GM12878 (cell line): Measurements from ENCODE around the gene TJAP1. TPM values are rescaled to one million over a fixed set of nuclear protein-coding genes. Genes with fewer than 3 reads are reported as not detected.

Experiments used
- ATAC-seq: fragments of 200-7000 bp; cut with Tn5 transposase; 3 replicates; pipeline ENCODE4 v1.9.1; 2020; ENCODE audit warnings: mild to moderate bottlenecking, moderate library complexity
- BruUV-seq: library from RNA; stranded (reverse); fragments of 400-500 nt; replicated peaks from 2 replicates; lab custom pipeline; 2021; lab: Mats Ljungman, UMichigan
- CTCF ChIA-PET: fragments of 300-600 bp; sonication (Branson Sonifier 250); formaldehyde crosslinking; extraction: SDS; loops from one replicate; lab custom pipeline; 2021; ENCODE audit warnings: inconsistent platforms; lab: Yijun Ruan, JAX
- POLR2A ChIA-PET: fragments of 350-600 bp; formaldehyde crosslinking; extraction: SDS; loops from one replicate; lab custom pipeline; 2021; ENCODE audit warnings: inconsistent platforms; lab: Charles Lee
- RAD21 ChIA-PET: fragments of 300-600 bp; sonication (Branson Sonifier 250); formaldehyde crosslinking; loops from one replicate; lab custom pipeline; 2023; ENCODE audit warnings: antibody characterized with exemption; ENCODE audit not compliant: unreplicated experiment; lab: Charles Lee
- SMC1A ChIA-PET: fragments of 300-600 bp; sonication (Branson Sonifier 250); formaldehyde crosslinking; loops from one replicate; lab custom pipeline; 2023; ENCODE audit not compliant: unreplicated experiment, uncharacterized antibody; lab: Charles Lee
- DNase-seq: peaks from one replicate; pipeline ENCODE4 v3.0.0-alpha.2; 2011; ENCODE audit warnings: low read depth, low spot score
- FAIRE-seq: peaks from 3 replicates; lab custom pipeline; 2011; peaks lifted over from hg19 to GRCh38; lab: Jason Lieb, UNC
- H2AFZ ChIP-seq: 2 replicates; pipeline ENCODE4 v1.6.0; 2011; ENCODE audit warnings: low read depth, low read length, control low read depth; ENCODE audit not compliant: control insufficient read depth
- H3K27ac ChIP-seq: 2 replicates; pipeline ENCODE4 v1.5.1; 2011; ENCODE audit warnings: control low read depth; ENCODE audit not compliant: control insufficient read depth, insufficient read depth
- H3K27me3 ChIP-seq, 2 experiments: replicated peaks in 1 of 2; 2 replicates each; pipeline versions ENCODE4 v1.6.0 to v1.6.1; 2011; ENCODE audit warnings: low read length in 1 of 2; ENCODE audit not compliant: control insufficient read depth in 2 of 2, insufficient read depth in 2 of 2
- H3K36me3 ChIP-seq, 2 experiments: 2 replicates each; pipeline ENCODE4 v1.5.1; 2011; ENCODE audit warnings: low read length in 1 of 2; ENCODE audit not compliant: control insufficient read depth in 2 of 2, insufficient read depth in 2 of 2
- H3K4me1 ChIP-seq: 2 replicates; pipeline ENCODE4 v1.6.1; 2011; ENCODE audit warnings: mild to moderate bottlenecking, low read length, moderate library complexity, mixed read lengths; ENCODE audit not compliant: control insufficient read depth, insufficient read depth
- H3K4me2 ChIP-seq: 2 replicates; pipeline ENCODE4 v1.6.0; 2011; ENCODE audit warnings: control low read depth; ENCODE audit not compliant: control insufficient read depth, insufficient read depth
- H3K4me3 ChIP-seq: fragments of 200-600 bp; sonication (generic); 2 replicates; pipeline ENCODE4 v1.5.1; 2016
- H3K79me2 ChIP-seq: 2 replicates; pipeline ENCODE4 v1.6.0; 2011; ENCODE audit warnings: low read length; ENCODE audit not compliant: control insufficient read depth, insufficient read depth
- H3K9ac ChIP-seq: 2 replicates; pipeline ENCODE4 v1.8.0; 2011; ENCODE audit warnings: low read length, control low read depth, mixed read lengths; ENCODE audit not compliant: control insufficient read depth, insufficient read depth
- H3K9me3 ChIP-seq: replicated peaks from 3 replicates; pipeline ENCODE4 v1.5.1; 2011; ENCODE audit warnings: mild to moderate bottlenecking, low read length; ENCODE audit not compliant: control insufficient read depth, insufficient read depth
- H4K20me1 ChIP-seq: 2 replicates; pipeline ENCODE4 v1.6.0; 2011; ENCODE audit not compliant: control insufficient read depth, insufficient read depth
- CUX1 ChIP-seq: IDR thresholded peaks from 2 replicates; pipeline ENCODE4 v1.6.1; 2012; ENCODE audit warnings: improper control_type of control experiment, low read depth, low read length; ENCODE audit not compliant: insufficient replicate concordance
- POLR2A ChIP-seq: IDR thresholded peaks from 2 replicates; pipeline ENCODE4 v1.6.1; 2011; ENCODE audit warnings: low read depth, mild to moderate bottlenecking, low read length
- RBBP5 ChIP-seq: fragments of 200-600 bp; sonication (generic); conservative IDR thresholded peaks from 2 replicates; pipeline ENCODE4 v1.6.1; 2016
- WGBS: methylation state at CpG from one replicate; pipeline ENCODE4 v1.1.6; 2016; ENCODE audit warnings: low lambda C conversion rate; ENCODE audit not compliant: insufficient replicate concordance, insufficient coverage; ENCODE audit errors: missing lambda C conversion rate; 5-methylcytosine and 5-hydroxymethylcytosine counted together
- in situ Hi-C: fragments of 300-500 bp; cut with MboI; formaldehyde crosslinking; loops from 9 replicates; pipeline ENCODE4 v1.14.3; 2018; ENCODE audit warnings: mixed read lengths
- intact Hi-C: fragments of 100-400 bp; cut with micrococcal nuclease; formaldehyde crosslinking; loops from one replicate; pipeline ENCODE4 v1.14.2; 2022; ENCODE audit not compliant: unreplicated experiment
- polyA plus RNA-seq, 11 experiments: library from polyadenylated mRNA; depleted of rRNA in 4 of 11; unstranded in 6 of 11; stranded (reverse) in 5 of 11; fragments of >200 nt; fragmentation: Nextera tagmentation in 4 of 11; fragmentation: Illumina TruSeq in 1 of 11; extraction: Ambion mirVana in 4 of 11; extraction: Trizol in 1 of 11; gene quantifications; 1 replicate in 1 of 11; 2 replicates in 10 of 11; pipeline versions ENCODE4 v1.2.1 to v1.2.3, GENCODE V29; 2011 to 2016; ENCODE audit warnings: inconsistent platforms in 2 of 11, missing spikeins in 2 of 11, low read depth in 1 of 11
- total RNA-seq, 4 experiments: library from RNA; depleted of rRNA in 3 of 4; stranded (reverse); fragments of >200 nt in 3 of 4; fragmentation: Illumina TruSeq in 1 of 4; extraction: Trizol in 1 of 4; gene quantifications; 2 replicates each; pipeline versions ENCODE4 v1.2.1 to v1.2.3, GENCODE V29; 2013 to 2021

The TJAP1 gene
- total and polyA plus RNA-seq, 10 of the 15 experiments (the other 5 are each of a cell fraction or from before 2014, with no cell fraction given), result 0.11 to 22.6 (median 12.8) TPM

- FAIRE-seq, result no peak
- no peak for TF ChIP-seq CUX1
- no peak for TF ChIP-seq RBBP5
- peak; percentile 63 for TF ChIP-seq POLR2A
- Histone ChIP-seq H3K4me2 (no peak overlapping the region), H3K36me3 (peaks cover 40 to 45% of the 10 kb centered on the region in 2 experiments), H3K27me3 (no peaks in the 10 kb centered on the region), H3K9ac (no peak overlapping the region), H4K20me1 (no peaks in the 10 kb centered on the region), H3K79me2 (no peaks in the 10 kb centered on the region), H3K4me3 (no peak overlapping the region), H2AFZ (no peak overlapping the region), H3K27ac (no peak overlapping the region), H3K9me3 (no peaks in the 10 kb centered on the region), H3K4me1 (no peaks in the 10 kb centered on the region)
- no TSS peak for BruUV-seq
- in situ Hi-C loops, result no loop called here
- 91% methylated on average over 10 of the region's 10 CpGs for WGBS
- no peak for ATAC-seq
- DNase-seq, result no peak
- ChIA-PET CTCF (interaction anchor here (0.7 kb wide), 1 partner anchor 555 kb away, joined by 3 read pairs; no protein-coding TSS in a partner anchor), SMC1A (no interaction called here), POLR2A (interaction anchor here (0.7 to 1.5 kb wide), 2 partner anchors 13 to 175 kb away, joined by 3 to 5 read pairs; no protein-coding TSS in a partner anchor), RAD21 (no interaction called here)
- intact Hi-C loops, result no loop called here
Observed at GRCh38 chr6:43524483-43524961, 47.2 kb downstream of the TJAP1 start.
